Measurements from ENCODE around the gene ILK. TPM values are rescaled to one million over a fixed set of nuclear protein-coding genes. Genes with fewer than 3 reads are reported as not detected.

ILK gene
- total and polyA plus RNA-seq, 7 donors = 68.3 to 173 (median 90.3) TPM

DNA sequence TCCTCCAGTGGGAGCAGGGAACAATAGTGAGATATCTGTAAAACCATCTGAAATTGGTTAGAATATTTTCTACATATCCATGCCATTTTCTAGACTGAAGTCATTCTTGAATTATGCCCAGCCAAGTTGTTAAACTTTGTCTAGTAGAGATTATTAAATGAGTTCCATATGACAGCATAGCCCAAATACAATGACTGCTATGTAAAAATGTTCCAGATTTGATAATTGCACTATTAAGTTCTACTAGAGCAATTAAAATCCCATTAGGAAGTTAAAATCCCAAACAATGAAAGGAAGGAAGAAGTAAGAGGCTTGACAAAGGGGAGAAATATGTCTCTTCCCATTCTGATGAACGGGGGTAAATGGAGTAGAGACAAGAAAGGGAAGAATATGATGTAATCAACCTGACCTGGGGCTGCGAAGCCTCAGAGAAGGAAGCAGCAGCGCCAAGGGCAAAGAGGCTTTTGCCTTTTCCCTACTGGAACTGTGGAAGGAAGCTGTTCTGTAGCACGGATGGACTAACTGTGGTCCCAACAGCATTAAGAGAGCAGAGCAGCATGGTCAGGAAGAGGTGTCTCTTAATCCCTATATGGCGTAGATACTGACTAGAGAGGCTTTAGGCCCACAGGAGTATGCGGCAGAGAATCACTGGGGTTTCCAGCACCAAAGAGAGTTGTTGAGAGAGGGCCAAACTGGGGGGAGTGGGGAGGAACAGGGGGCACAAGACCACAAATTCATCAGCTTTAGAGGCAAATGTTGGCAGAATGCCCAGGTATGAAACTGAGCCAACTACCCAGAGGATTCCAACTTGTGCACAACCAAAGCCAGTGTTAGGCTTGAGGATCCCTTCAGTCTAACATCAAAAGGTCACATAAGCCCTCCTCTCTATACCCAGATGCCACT lies 26.9 kb upstream of the ILK start:
- 43 to 46% (median 43%) methylated on average over 6 of the region's 6 CpGs for WGBS, 3 donors
- no peak overlapping the region for H3K4me3 ChIP-seq
- ATAC-seq = peak in 3 of 4 donors; percentile 23 to 54 (median 34)
- TF ChIP-seq, protein P1, sequence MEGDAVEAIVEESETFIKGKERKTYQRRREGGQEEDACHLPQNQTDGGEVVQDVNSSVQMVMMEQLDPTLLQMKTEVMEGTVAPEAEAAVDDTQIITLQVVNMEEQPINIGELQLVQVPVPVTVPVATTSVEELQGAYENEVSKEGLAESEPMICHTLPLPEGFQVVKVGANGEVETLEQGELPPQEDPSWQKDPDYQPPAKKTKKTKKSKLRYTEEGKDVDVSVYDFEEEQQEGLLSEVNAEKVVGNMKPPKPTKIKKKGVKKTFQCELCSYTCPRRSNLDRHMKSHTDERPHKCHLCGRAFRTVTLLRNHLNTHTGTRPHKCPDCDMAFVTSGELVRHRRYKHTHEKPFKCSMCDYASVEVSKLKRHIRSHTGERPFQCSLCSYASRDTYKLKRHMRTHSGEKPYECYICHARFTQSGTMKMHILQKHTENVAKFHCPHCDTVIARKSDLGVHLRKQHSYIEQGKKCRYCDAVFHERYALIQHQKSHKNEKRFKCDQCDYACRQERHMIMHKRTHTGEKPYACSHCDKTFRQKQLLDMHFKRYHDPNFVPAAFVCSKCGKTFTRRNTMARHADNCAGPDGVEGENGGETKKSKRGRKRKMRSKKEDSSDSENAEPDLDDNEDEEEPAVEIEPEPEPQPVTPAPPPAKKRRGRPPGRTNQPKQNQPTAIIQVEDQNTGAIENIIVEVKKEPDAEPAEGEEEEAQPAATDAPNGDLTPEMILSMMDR (IDR thresholded peaks at IDR 0.05) = no peak
- no peak for DNase-seq
- H3K9me3 ChIP-seq = no peaks in the 10 kb centered on the region
- H3K36me3 ChIP-seq (ENCODE audit: insufficient read depth in 1 of 2, low read depth in 1 of 2) = no peaks in the 10 kb centered on the region
- intact Hi-C loops (cut with DNase I) = no loop called here
- peak overlapping the region; percentile 38 for H3K27ac ChIP-seq
- peaks cover 5% of the 10 kb centered on the region for H3K4me1 ChIP-seq
- H3K27me3 ChIP-seq (ENCODE audit: insufficient read depth in 3 of 3, low read length in 2 of 3) = no peaks in the 10 kb centered on the region

DNA sequence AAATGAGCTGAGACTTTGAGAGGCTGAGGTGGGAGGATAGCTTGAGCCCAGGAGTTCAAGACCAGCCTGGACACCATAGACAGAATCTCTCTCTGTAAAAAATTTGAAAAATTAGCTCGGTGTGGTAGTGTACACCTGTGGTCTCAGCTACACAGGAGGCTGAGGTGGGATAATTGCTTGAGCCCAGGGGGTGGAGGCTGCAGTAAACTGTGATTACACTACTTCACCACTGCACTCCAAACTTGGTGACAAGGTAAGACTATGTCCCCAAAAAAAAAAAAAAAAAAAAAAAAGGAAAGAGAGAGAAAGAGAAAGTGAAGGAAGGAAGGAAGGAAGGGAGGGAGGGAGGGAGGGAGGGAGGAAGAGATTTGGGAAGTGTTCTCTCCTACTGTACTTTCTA lies 25.4 kb upstream of the ILK start:
- ATAC-seq (no peak), DNase-seq (no peak)
- WGBS, 3 donors = 86 to 90% (median 89%) methylated on average over 1 of the region's 1 CpG
- no peaks in the 10 kb centered on the region for H3K27me3 ChIP-seq (ENCODE audit: insufficient read depth in 3 of 3, low read length in 2 of 3)
- intact Hi-C loops (cut with DNase I) = no loop called here
- H3K4me1 ChIP-seq = peaks cover 5% of the 10 kb centered on the region
- no peaks in the 10 kb centered on the region for H3K36me3 ChIP-seq (ENCODE audit: insufficient read depth in 1 of 2, low read depth in 1 of 2)
- no peaks in the 10 kb centered on the region for H3K9me3 ChIP-seq
- H3K4me3 ChIP-seq = no peak overlapping the region
- H3K27ac ChIP-seq = no peak overlapping the region
- TF ChIP-seq, protein P1 (IDR thresholded peaks at IDR 0.05) = no peak

DNA sequence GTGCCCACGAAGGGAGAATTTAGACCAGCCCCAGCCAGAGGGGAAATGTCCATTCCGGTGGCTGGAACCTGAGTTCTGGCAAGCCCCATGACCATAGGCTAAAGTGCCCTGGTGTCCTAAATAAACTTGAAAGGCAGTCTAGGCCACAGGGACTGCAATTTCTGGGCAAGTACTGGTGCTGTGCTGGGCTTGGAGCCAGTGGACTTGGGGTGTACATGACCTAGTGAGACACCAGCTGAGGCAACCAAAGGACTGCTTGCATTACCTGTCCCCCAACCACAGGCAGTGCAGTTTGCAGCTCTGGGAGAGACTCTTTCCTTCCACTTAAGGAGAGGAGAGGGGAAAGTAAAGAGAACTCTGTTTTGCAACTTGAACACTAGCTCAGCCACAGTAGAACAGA lies 23.9 kb upstream of the ILK start:
- ATAC-seq (no peak), DNase-seq (no peak)
- Histone ChIP-seq H3K36me3 (ENCODE audit: insufficient read depth in 1 of 2, low read depth in 1 of 2) (no peaks in the 10 kb centered on the region), H3K4me1 (peaks cover 5% of the 10 kb centered on the region), H3K27me3 (ENCODE audit: insufficient read depth in 3 of 3, low read length in 2 of 3) (no peaks in the 10 kb centered on the region), H3K9me3 (peaks cover 12% of the 10 kb centered on the region), H3K27ac (no peak overlapping the region), H3K4me3 (no peak overlapping the region)
- 40 to 59% (median 41%) methylated on average over 2 of the region's 2 CpGs for WGBS, 3 donors
- TF ChIP-seq, protein P1 (IDR thresholded peaks at IDR 0.05) = no peak
- intact Hi-C loops (cut with DNase I) = no loop called here

DNA sequence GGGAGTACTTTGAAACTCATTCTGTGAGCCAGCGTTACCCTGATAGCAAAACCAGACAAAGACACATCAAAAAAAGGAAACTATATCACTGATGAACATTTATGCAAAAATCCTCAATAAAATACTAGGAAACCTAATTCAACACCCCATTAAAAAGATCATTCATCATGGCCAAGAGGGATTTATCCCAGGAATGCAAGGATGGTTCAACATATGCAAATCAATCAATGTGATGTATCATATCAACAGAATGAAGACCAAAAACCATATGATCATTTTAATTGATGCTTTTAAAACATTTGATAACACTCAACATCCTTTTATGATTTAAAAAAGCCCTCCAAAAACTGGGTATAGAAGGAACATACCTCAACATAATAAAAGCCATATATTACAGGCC lies 20.0 kb upstream of the ILK start:
- Histone ChIP-seq H3K4me1 (peaks cover 6% of the 10 kb centered on the region), H3K27ac (no peak overlapping the region), H3K9me3 (peaks cover 15% of the 10 kb centered on the region), H3K4me3 (no peak overlapping the region), H3K36me3 (ENCODE audit: insufficient read depth in 1 of 2, low read depth in 1 of 2) (no peaks in the 10 kb centered on the region), H3K27me3 (ENCODE audit: insufficient read depth in 3 of 3, low read length in 2 of 3) (no peaks in the 10 kb centered on the region)
- TF ChIP-seq, protein P1 (IDR thresholded peaks at IDR 0.05) = no peak
- WGBS, 3 donors = 88 to 94% (median 88%) methylated on average over 1 of the region's 1 CpG
- intact Hi-C loops (cut with DNase I) = no loop called here
- ATAC-seq (no peak), DNase-seq (no peak)
